AG09309 (cell line): ENCODE data around the gene SCAMP3.
"Not testable (repeated sequence)": the region's sequence is repeated elsewhere in the genome, so short reads cannot be mapped to it uniquely, and the experiment has no call there.

Experiments
- DNase-seq: peaks from one replicate; pipeline ENCODE4 v3.0.0-alpha.2; 2010; ENCODE audit warnings: low read depth
- H3K4me3 ChIP-seq: 2 replicates; pipeline ENCODE4 v1.5.1; 2011; ENCODE audit warnings: mild to moderate bottlenecking, low read depth, low read length, moderate library complexity; ENCODE audit not compliant: control insufficient read depth
- CTCF ChIP-seq: IDR thresholded peaks from 2 replicates; pipeline ENCODE4 v1.5.1; 2011; ENCODE audit warnings: mild to moderate bottlenecking, low read depth, low read length, inconsistent platforms; ENCODE audit not compliant: insufficient read depth, control insufficient read depth; ENCODE audit errors: missing control alignments

SCAMP3 gene

GRCh38 chr1:155244368-155245162 is 17.6 kb downstream of the SCAMP3 start:
- peak; percentile 14 for TF ChIP-seq CTCF
- peak overlapping the region; percentile 74 for H3K4me3 ChIP-seq
- DNase-seq = peak; percentile 99

GRCh38 chr1:155242805-155243358 is 19.3 kb downstream of the SCAMP3 start:
- TF ChIP-seq CTCF = no peak
- no peak for DNase-seq

GRCh38 chr1:155241841-155242264 is 20.3 kb downstream of the SCAMP3 start:
- DNase-seq = no peak
- no peak overlapping the region for H3K4me3 ChIP-seq
- no peak for TF ChIP-seq CTCF

More at GRCh38 chr1:155242805-155243358, 19.3 kb downstream of the SCAMP3 start:
- H3K4me3 ChIP-seq = no peak overlapping the region

- H3K4me3 ChIP-seq = peak overlapping the region; percentile 41
- no peak for DNase-seq
- no peak for TF ChIP-seq CTCF
Measured at GRCh38 chr1:155241069-155241679, 21.0 kb downstream of the SCAMP3 start.

GRCh38 chr1:155236451-155236850 is 25.7 kb downstream of the SCAMP3 start:
- DNase-seq = no peak
- no peak overlapping the region for H3K4me3 ChIP-seq
- TF ChIP-seq CTCF = no peak

- H3K4me3 ChIP-seq, DNase-seq: not testable (repeated sequence)
Measured at GRCh38 chr1:155235375-155235774, 26.8 kb downstream of the SCAMP3 start.

- H3K4me3 ChIP-seq, DNase-seq: not testable (repeated sequence)
Measured at GRCh38 chr1:155233502-155233901, 28.7 kb downstream of the SCAMP3 start.

- DNase-seq, H3K4me3 ChIP-seq: not testable (repeated sequence)
Measured at GRCh38 chr1:155232001-155232978, 29.9 kb downstream of the SCAMP3 start.

GRCh38 chr1:155231302-155231701 is 30.9 kb downstream of the SCAMP3 start:
- not testable (repeated sequence) for H3K4me3 ChIP-seq, DNase-seq
